ENCODE data around the gene FBLL1. TPM values are rescaled to one million over a fixed set of nuclear protein-coding genes. Genes with fewer than 3 reads are reported as not detected.
A peak's percentile ranks its signal among the peaks of the same experiment; 100 is the strongest.

The FBLL1 gene
- total and polyA plus RNA-seq, 9 of the 15 experiments (the other 6 are each of a cell fraction or from before 2014, with no cell fraction given): not detected

DNA sequence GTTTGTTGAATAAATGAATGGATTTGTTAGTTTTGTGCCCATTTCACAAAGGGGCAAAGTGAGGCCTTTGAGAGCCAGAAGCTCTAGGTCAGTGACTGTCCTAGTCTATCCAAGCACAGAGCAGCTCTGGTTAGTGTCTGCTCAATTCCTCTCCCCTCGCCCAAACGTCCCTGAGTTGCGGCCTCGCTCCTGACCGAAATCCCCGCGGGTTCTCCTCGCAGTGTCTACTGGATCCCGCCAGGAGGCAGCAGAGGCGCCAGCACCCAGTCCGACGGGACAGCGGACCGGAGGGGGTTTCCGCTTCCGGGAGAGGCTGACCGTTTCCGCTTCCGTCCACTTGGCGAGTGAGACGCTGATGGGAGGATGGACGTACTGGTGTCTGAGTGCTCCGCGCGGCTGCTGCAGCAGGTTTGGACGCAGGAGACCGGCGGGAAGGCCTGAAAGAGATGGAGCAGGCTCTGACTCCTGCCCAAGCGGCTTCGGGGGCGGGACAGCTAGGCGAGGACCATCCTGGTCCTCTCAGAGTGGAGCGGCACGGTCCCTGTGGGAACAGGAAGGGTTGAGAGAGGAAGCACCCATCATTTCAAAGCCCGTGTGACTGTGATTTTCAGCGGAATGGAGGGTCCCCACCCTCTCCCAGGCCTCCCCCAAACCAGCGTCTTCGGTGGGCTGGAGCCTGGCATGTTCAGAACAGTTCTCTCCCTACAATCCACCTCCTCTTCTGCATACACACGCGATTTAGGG, 42.8 kb upstream of the FBLL1 start, which contains the start of gene RARS1:
Gene RARS1 (plus strand): TSS at position 336 of the 744 bp plus-strand sequence. CDS start 28 bp downstream, at position 364.
- Histone ChIP-seq H3K36me3 (ENCODE audit: control insufficient read depth, insufficient read depth, low read length) (peaks cover 37% of the 10 kb centered on the region), H3K4me1 (replicated peaks in 1 of 2; ENCODE audit: control insufficient read depth in 2 of 2, insufficient read depth in 2 of 2, low read length in 2 of 2) (peaks cover 0 to 2% of the 10 kb centered on the region in 2 experiments; a peak in 2 of 5 replicates), H3K27me3 (ENCODE audit: control insufficient read depth in 2 of 2, insufficient read depth in 2 of 2, low read length in 2 of 2) (no peaks in the 10 kb centered on the region), H3K79me2 (ENCODE audit: control insufficient read depth, insufficient read depth, low read length) (peaks cover 26% of the 10 kb centered on the region), H3K9me3 (replicated peaks; ENCODE audit: control insufficient read depth, insufficient read depth, low read depth, low read length) (no peaks in the 10 kb centered on the region), H3K4me2 (ENCODE audit: insufficient read depth, low read length) (peak within 1 kb of the TSS; percentile 99), H4K20me1 (replicated peaks; ENCODE audit: control insufficient read depth, insufficient read depth, low read length) (0 out of 2 replicates have a peak, but pooled peaks cover 4% of the 10 kb centered on the region), H3K27ac (ENCODE audit: extremely low read depth, low read depth, low read length) (peak within 1 kb of the TSS; percentile 74; the same call in 2 of the 3 replicates), H2AFZ (ENCODE audit: low read depth, low read length) (peak within 1 kb of the TSS; percentile 97), H3K9ac (ENCODE audit: insufficient read depth in 1 of 2, low read depth in 2 of 2, low read length in 2 of 2) (peak within 1 kb of the TSS; percentile 87 to 89), H3K9me1 (ENCODE audit: control insufficient read depth, insufficient read depth, low read length) (no peaks in the 10 kb centered on the region), H3K4me3 (peak within 1 kb of the TSS; percentile 99)
- intact Hi-C loops (cut with micrococcal nuclease) (loop anchor here (5.0 kb wide), 1 partner anchor 91 kb away; the partner anchor contains the start of gene PANK3), in situ Hi-C loops (cut with MboI) (no loop called here)
- 1% methylated on average over 29 of the region's 40 CpGs for WGBS (ENCODE audit: insufficient coverage, low coverage, missing lambda C conversion rate)
- TSS peak; percentile 79 for BruUV-seq (replicated peaks)
- ATAC-seq (peak; percentile 98), DNase-seq (ENCODE audit: extremely low read depth in 1 of 4, low spot score in 3 of 4) (peak; percentile 94 to 95 (median 94)), FAIRE-seq (peak; percentile 98)
- ChIA-PET POLR2A (interaction anchor here (1.0 to 1.6 kb wide), 2 partner anchors 9 to 24 kb away, joined by 3 to 5 read pairs; no protein-coding TSS in a partner anchor), CTCF (ENCODE audit: low intra/inter-chr PET ratio) (no interaction called here)
- TF ChIP-seq SMARCB1 (IDR thresholded peaks at IDR 0.05; ENCODE audit: insufficient read length, low read depth) (no peak), SLC30A9 (CRISPR knock-in tag; IDR thresholded peaks at IDR 0.05) (no peak), HNRNPUL1 (IDR thresholded peaks at IDR 0.05; ENCODE audit: low read length) (no peak), ETV6 (IDR thresholded peaks at IDR 0.05; ENCODE audit: borderline replicate concordance in 1 of 2, low read depth in 2 of 2, low read length in 1 of 2) (peak in 1 of 2 experiments; percentile 33; a peak in 2 of 4 replicates), ETV6 (CRISPR knock-in tag; IDR thresholded peaks at IDR 0.05; ENCODE audit: borderline replicate concordance) (no peak), NCOR1 (IDR thresholded peaks at IDR 0.05) (no peak; the same call in 1 of the 2 replicates), BRD4 (IDR thresholded peaks at IDR 0.05) (no peak), JUN (IDR thresholded peaks at IDR 0.05; ENCODE audit: borderline replicate concordance, low read depth, low read length) (0 out of 2 replicates have a peak, but pooled peaks have one; percentile 9), JUN (CRISPR knock-in tag; IDR thresholded peaks at IDR 0.05; ENCODE audit: borderline replicate concordance) (no peak), NR4A1 (CRISPR knock-in tag; IDR thresholded peaks at IDR 0.05) (no peak), NR4A1 (tag; IDR thresholded peaks at IDR 0.05) (no peak), E4F1 (CRISPR knock-in tag; IDR thresholded peaks at IDR 0.05; ENCODE audit: borderline replicate concordance) (no peak), WHSC1 (IDR thresholded peaks at IDR 0.05; ENCODE audit: low read length) (no peak), ZFP36 (IDR thresholded peaks at IDR 0.05; ENCODE audit: low read depth, low read length, partially characterized antibody) (peak; percentile 37), HMG20A (CRISPR knock-in tag; conservative IDR thresholded peaks at IDR 0.05) (no peak), ZNF124 (CRISPR knock-in tag; IDR thresholded peaks at IDR 0.05) (no peak)
- TF ChIP-seq, protein P1, sequence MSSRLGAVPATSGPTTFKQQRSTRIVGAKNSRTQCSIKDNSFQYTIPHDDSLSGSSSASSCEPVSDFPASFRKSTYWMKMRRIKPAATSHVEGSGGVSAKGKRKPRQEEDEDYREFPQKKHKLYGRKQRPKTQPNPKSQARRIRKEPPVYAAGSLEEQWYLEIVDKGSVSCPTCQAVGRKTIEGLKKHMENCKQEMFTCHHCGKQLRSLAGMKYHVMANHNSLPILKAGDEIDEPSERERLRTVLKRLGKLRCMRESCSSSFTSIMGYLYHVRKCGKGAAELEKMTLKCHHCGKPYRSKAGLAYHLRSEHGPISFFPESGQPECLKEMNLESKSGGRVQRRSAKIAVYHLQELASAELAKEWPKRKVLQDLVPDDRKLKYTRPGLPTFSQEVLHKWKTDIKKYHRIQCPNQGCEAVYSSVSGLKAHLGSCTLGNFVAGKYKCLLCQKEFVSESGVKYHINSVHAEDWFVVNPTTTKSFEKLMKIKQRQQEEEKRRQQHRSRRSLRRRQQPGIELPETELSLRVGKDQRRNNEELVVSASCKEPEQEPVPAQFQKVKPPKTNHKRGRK (tag; IDR thresholded peaks at IDR 0.05): no peak

Measured in K562 (cell line).